AG04450 (cell line): ENCODE results near the gene CRYL1. TPM values are rescaled to one million over a fixed set of nuclear protein-coding genes. Genes with fewer than 3 reads are reported as not detected.

ENCODE experiments used
- CTCF ChIA-PET: fragments of 300-600, 350-600 bp; formaldehyde crosslinking; extraction: SDS; loops from one replicate; lab custom pipeline; 2022; ENCODE audit warnings: antibody characterized with exemption, inconsistent platforms; lab: Charles Lee
- POLR2A ChIA-PET: fragments of 350-600 bp; formaldehyde crosslinking; extraction: SDS; loops from one replicate; lab custom pipeline; 2021; ENCODE audit warnings: antibody characterized with exemption, inconsistent platforms; lab: Yijun Ruan, JAX
- DNase-seq: peaks from one replicate; pipeline ENCODE4 v3.0.0-alpha.2; 2011; ENCODE audit warnings: low read depth, low spot score
- H3K27ac ChIP-seq: one replicate; pipeline ENCODE4 v1.5.1; 2012; ENCODE audit warnings: low read depth, low read length, control low read depth
- H3K27me3 ChIP-seq: one replicate; pipeline ENCODE4 v1.6.0; 2012; ENCODE audit warnings: low read length; ENCODE audit not compliant: control insufficient read depth, insufficient read depth
- H3K4me3 ChIP-seq: 2 replicates; pipeline ENCODE4 v1.5.1; 2011; ENCODE audit warnings: mild to moderate bottlenecking, low read depth, low read length, control low read depth
- H3K9me3 ChIP-seq: 2 replicates; pipeline ENCODE4 v1.5.1; 2012; ENCODE audit warnings: low read length; ENCODE audit not compliant: control insufficient read depth, insufficient read depth
- polyA plus RNA-seq: library from polyadenylated mRNA; depleted of rRNA; stranded (reverse); fragments of >200 nt; gene quantifications from 2 replicates; pipeline ENCODE4 v1.2.3, GENCODE V29; 2011
- TF ChIP-seq, protein P1 (sequence below): IDR thresholded peaks from 2 replicates; pipeline ENCODE4 v1.5.1; 2011; ENCODE audit warnings: low read depth, low read length, control low read depth, inconsistent platforms

The CRYL1 gene
- polyA plus RNA-seq, 1 experiment = 21.6 TPM

DNA sequence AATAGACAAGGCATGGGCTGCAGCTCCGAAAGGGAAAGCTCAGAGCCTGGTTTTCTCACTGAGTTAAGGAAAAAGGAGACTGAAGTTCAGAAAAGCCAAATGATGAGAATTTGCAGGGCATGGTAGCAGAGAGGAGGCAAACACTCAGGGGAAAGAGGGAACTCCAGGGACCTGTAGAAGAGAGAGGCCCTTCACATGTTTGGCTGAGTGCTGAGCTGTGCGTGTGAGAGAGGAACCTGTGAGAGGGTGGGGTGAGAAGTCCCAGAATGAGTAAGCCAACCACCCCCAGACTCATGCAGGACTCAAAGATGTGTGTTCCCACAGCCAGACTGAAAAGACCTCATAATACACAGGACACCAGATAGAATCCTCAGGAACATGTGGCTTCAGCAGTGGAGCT lies 2.8 kb upstream of the CRYL1 start:
- ChIA-PET CTCF (no interaction called here), POLR2A (no interaction called here)
- no peaks in the 10 kb centered on the region for H3K27me3 ChIP-seq

DNA sequence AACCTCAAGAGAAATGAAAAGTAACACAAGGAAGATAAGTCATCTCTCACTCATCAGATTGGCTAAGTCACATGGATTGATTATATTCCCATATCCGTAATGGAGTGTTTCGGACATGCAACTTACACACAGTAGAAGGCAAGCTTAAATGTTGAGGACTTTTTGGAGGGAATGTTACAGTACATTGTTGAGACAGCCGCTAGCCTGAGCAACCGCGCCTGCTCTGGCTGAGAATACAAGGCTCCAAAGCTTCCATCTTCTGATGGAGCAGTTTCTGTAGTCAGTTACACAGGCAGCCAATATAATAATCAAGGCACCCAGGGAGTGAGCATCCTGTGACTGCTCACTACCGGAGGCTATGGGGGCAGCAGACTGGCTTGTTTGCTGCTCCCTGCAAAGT lies 1.0 kb upstream of the CRYL1 start:
- H3K4me3 ChIP-seq = peak overlapping the region; percentile 39
- CTCF ChIA-PET = interaction anchor here (1.2 kb wide), 1 partner anchor 32 kb away, joined by 3 read pairs; no protein-coding TSS in a partner anchor

More for the DNA sequence above, 2.8 kb upstream of the CRYL1 start:
- TF ChIP-seq, protein P1, sequence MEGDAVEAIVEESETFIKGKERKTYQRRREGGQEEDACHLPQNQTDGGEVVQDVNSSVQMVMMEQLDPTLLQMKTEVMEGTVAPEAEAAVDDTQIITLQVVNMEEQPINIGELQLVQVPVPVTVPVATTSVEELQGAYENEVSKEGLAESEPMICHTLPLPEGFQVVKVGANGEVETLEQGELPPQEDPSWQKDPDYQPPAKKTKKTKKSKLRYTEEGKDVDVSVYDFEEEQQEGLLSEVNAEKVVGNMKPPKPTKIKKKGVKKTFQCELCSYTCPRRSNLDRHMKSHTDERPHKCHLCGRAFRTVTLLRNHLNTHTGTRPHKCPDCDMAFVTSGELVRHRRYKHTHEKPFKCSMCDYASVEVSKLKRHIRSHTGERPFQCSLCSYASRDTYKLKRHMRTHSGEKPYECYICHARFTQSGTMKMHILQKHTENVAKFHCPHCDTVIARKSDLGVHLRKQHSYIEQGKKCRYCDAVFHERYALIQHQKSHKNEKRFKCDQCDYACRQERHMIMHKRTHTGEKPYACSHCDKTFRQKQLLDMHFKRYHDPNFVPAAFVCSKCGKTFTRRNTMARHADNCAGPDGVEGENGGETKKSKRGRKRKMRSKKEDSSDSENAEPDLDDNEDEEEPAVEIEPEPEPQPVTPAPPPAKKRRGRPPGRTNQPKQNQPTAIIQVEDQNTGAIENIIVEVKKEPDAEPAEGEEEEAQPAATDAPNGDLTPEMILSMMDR = no peak
- H3K9me3 ChIP-seq = no peaks in the 10 kb centered on the region
- no peak overlapping the region for H3K4me3 ChIP-seq
- no peak overlapping the region for H3K27ac ChIP-seq
- DNase-seq = no peak

DNA sequence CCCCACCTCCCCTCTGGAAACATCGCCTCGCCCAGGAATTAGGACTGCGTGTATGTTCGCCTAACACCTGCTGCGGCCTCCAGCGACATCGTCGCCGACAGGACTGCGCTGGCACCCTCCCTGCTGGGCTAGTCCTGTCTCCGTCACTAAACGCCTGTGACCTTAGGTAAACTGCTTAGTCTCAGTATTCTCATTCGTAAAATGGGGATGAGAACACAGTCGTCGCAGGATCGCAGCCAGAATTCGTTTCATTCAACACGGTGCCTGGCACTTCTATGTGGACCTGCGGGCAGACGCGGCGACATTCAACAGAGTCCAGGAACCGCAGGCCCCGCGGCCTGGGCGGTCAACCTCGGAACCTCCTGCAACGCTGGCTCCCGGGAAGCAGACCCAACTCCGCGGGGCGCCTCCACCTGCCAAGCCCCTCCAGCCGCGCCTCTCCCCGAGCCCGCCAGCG lies 485 bp downstream of the CRYL1 start:
- H3K27ac ChIP-seq = no peak overlapping the region
- TF ChIP-seq, protein P1 = no peak
- ChIA-PET CTCF (interaction anchor here (0.6 to 0.9 kb wide), 2 partner anchors 12 to 303 kb away, joined by 3 to 5 read pairs; no protein-coding TSS in a partner anchor), POLR2A (no interaction called here)
- no peaks in the 10 kb centered on the region for H3K9me3 ChIP-seq
- DNase-seq = no peak
- no peaks in the 10 kb centered on the region for H3K27me3 ChIP-seq
- peak overlapping the region; percentile 82 for H3K4me3 ChIP-seq

More for the DNA sequence above, 1.0 kb upstream of the CRYL1 start:
- POLR2A ChIA-PET = interaction anchor here (0.6 kb wide), 1 partner anchor 72 kb away, joined by 3 read pairs; no protein-coding TSS in a partner anchor
- DNase-seq = no peak
- Histone ChIP-seq H3K27me3 (no peaks in the 10 kb centered on the region), H3K9me3 (no peaks in the 10 kb centered on the region), H3K27ac (peak overlapping the region; percentile 11)
- TF ChIP-seq, protein P1 = no peak

DNA sequence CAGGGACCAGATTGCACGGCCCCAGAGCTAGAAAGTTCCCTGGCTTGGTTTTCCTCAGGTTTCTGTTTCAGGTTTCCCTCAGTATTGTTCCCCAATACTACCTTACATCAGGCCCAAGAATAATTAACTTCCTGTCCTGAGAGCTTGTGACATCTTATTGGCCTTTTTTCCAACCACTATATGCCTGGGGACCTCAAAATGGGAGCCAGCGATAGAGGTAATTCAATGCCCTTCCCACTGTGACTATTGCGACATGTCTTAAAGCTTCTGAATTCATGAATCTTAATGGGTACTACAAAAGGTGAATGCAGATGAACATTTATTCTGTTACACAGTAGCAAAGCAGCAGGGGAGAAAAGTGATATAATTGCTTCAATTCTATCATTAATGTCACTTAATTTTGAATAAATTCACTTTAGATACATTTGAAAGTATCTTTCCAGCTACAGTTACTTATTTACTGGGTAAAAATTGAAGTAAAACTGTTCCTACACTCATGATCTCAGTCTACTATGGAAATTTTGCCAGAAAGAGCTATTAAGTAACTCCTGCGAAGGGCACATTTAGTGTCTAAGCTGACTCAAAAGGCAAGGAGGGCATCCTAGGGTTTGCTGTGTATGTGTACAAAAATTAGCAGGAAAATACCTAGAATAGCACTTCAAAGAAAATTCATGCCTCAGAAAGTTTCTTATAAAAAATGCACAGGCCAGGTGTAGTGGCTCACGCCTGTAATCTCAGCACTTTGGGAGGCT lies 4.1 kb downstream of the CRYL1 start:
- Histone ChIP-seq H3K4me3 (no peak overlapping the region), H3K9me3 (no peaks in the 10 kb centered on the region; the same call in 1 of the 2 replicates), H3K27me3 (no peaks in the 10 kb centered on the region), H3K27ac (no peak overlapping the region)
- ChIA-PET CTCF (interaction anchor here (0.6 to 1.5 kb wide), 3 partner anchors 25 to 191 kb away, joined by 3 to 9 read pairs (median 4); no protein-coding TSS in a partner anchor), POLR2A (no interaction called here)
- DNase-seq = no peak
- TF ChIP-seq, protein P1 = no peak

DNA sequence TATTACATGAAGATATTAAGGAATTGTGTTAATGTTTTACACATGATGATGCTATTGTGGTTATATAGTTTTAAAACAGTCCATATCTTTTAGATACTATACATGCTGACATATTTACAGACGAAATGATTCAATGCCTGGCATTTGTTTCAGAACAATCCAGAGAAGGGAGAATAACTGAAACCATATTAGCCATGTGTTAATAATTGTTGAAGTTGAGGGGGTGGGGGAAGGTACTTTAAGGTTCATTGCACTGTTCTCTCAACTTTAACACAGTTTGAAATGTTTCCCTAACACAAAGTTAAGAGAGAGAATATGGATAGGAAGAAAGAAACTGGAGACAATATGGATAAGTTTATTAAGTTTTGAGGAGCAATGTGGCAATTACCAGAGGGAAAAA lies 5.8 kb downstream of the CRYL1 start:
- TF ChIP-seq, protein P1 = no peak
- POLR2A ChIA-PET = no interaction called here
- CTCF ChIA-PET = no interaction called here

More for the DNA sequence above, 5.8 kb downstream of the CRYL1 start:
- DNase-seq = no peak
- Histone ChIP-seq H3K27ac (no peak overlapping the region), H3K4me3 (no peak overlapping the region), H3K27me3 (no peaks in the 10 kb centered on the region), H3K9me3 (no peaks in the 10 kb centered on the region; the same call in 1 of the 2 replicates)
